H1 (cell line): ENCODE data around the gene C1GALT1.

Experiments
- BCL11A ChIP-seq, 2 experiments: IDR thresholded peaks; one replicate each; pipeline ENCODE4 v1.6.1; 2011; ENCODE audit warnings: low read depth in 2 of 2, low read length in 2 of 2, mild to moderate bottlenecking in 2 of 2
- EZH2 ChIP-seq: fragments of 200-600 bp; sonication (generic); IDR thresholded peaks from 2 replicates; pipeline ENCODE4 v1.7.1; 2012; ENCODE audit warnings: low read depth, mild to moderate bottlenecking, moderate library complexity, low read length, inconsistent platforms; ENCODE audit not compliant: severe bottlenecking
- POLR2A ChIP-seq, 2 experiments: IDR thresholded peaks; 1 replicate in 1 of 2; 2 replicates in 1 of 2; pipeline ENCODE4 v1.6.1; 2011; ENCODE audit warnings: low read depth in 2 of 2, low read length in 2 of 2, mild to moderate bottlenecking in 2 of 2; ENCODE audit errors: control extremely low read depth in 1 of 2
- POLR2AphosphoS5 ChIP-seq: IDR thresholded peaks from 2 replicates; pipeline ENCODE4 v1.6.1; 2011; ENCODE audit warnings: low read depth, low read length
- RAD21 ChIP-seq, 2 experiments: IDR thresholded peaks in 1 of 2; conservative IDR thresholded peaks in 1 of 2; 2 replicates each; pipeline ENCODE4 v1.6.1; 2011; ENCODE audit warnings: low read depth in 2 of 2, low read length in 2 of 2, improper control_type of control experiment in 1 of 2, inconsistent platforms in 1 of 2, mild to moderate bottlenecking in 1 of 2, moderate library complexity in 1 of 2
- RXRA ChIP-seq: IDR thresholded peaks from 2 replicates; pipeline ENCODE4 v1.6.1; 2011; ENCODE audit warnings: low read depth, mild to moderate bottlenecking, low read length, moderate library complexity; ENCODE audit not compliant: insufficient read depth
- SIX5 ChIP-seq: IDR thresholded peaks from 2 replicates; pipeline ENCODE4 v1.6.1; 2011; ENCODE audit warnings: mild to moderate bottlenecking, low read depth, low read length
- SP4 ChIP-seq: IDR thresholded peaks from 2 replicates; pipeline ENCODE4 v1.6.1; 2012; ENCODE audit warnings: low read length, inconsistent platforms
- TF ChIP-seq, protein P1 (sequence below), 3 experiments: IDR thresholded peaks; 1 replicate in 2 of 3; 2 replicates in 1 of 3; pipeline versions ENCODE4 v1.5.1 to v1.6.1; 2011; ENCODE audit warnings: low read length in 3 of 3, mild to moderate bottlenecking in 3 of 3, inconsistent platforms in 2 of 3, low read depth in 1 of 3, moderate library complexity in 1 of 3; ENCODE audit not compliant: insufficient read depth in 1 of 3; ENCODE audit errors: control extremely low read depth in 1 of 3

DNA sequence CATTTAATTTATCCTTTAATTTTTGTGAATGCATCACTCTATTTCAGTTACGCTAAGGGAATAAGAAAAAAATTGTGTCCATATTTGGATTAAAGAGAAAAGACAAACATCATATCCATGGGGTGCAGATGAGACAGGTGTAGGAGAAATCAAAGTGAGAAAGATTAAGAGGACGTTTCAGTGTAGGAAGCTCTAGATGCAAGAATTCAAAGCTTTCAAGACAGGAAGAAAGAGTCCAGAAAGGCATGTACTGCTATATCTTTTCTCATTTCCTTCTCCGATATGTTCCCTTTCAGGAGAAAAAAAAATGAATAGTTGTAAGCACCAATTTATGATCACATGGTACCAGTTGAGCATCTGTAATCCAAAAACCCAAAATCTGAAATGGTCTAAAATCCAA is 17.0 kb upstream of the C1GALT1 start:
- TF ChIP-seq SP4 (no peak), POLR2AphosphoS5 (no peak), EZH2 (no peak), BCL11A (IDR thresholded peaks at IDR 0.05; ENCODE audit: low read depth in 2 of 2, low read length in 2 of 2) (no peak), POLR2A (IDR thresholded peaks at IDR 0.05; ENCODE audit: control extremely low read depth in 1 of 2, low read depth in 2 of 2, low read length in 2 of 2) (no peak), SIX5 (no peak), RAD21 (IDR thresholded peaks at IDR 0.05 in 1 of 2, conservative IDR thresholded peaks at IDR 0.05 in 1 of 2; ENCODE audit: low read depth in 2 of 2, low read length in 2 of 2) (no peak), RXRA (no peak)
- TF ChIP-seq, protein P1, sequence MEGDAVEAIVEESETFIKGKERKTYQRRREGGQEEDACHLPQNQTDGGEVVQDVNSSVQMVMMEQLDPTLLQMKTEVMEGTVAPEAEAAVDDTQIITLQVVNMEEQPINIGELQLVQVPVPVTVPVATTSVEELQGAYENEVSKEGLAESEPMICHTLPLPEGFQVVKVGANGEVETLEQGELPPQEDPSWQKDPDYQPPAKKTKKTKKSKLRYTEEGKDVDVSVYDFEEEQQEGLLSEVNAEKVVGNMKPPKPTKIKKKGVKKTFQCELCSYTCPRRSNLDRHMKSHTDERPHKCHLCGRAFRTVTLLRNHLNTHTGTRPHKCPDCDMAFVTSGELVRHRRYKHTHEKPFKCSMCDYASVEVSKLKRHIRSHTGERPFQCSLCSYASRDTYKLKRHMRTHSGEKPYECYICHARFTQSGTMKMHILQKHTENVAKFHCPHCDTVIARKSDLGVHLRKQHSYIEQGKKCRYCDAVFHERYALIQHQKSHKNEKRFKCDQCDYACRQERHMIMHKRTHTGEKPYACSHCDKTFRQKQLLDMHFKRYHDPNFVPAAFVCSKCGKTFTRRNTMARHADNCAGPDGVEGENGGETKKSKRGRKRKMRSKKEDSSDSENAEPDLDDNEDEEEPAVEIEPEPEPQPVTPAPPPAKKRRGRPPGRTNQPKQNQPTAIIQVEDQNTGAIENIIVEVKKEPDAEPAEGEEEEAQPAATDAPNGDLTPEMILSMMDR (IDR thresholded peaks at IDR 0.05; ENCODE audit: control extremely low read depth in 1 of 3, insufficient read depth in 1 of 3, low read depth in 1 of 3, low read length in 3 of 3), result no peak
